NCI-H446 treated with DMSO at 0.1 percent for 48 hours (cell line): Measurements from ENCODE around the gene CHMP2A.
"Not testable (repeated sequence)": the region's sequence is repeated elsewhere in the genome, so short reads cannot be mapped to it uniquely, and the experiment has no call there.

ENCODE experiments used
- DNase-seq: peaks from one replicate; lab custom pipeline; 2025; lab: John Stamatoyannopoulos, UW

The CHMP2A gene

GRCh38 chr19:58554494-58555368 is at the start of gene CHMP2A:
CHMP2A (minus strand) TSS chr19:58555105; CDS start chr19:58554212, 893 bp downstream.
- DNase-seq: no peak

- DNase-seq: no peak
Observed at GRCh38 chr19:58586133-58586765, 31.3 kb upstream of the CHMP2A start.

DNA sequence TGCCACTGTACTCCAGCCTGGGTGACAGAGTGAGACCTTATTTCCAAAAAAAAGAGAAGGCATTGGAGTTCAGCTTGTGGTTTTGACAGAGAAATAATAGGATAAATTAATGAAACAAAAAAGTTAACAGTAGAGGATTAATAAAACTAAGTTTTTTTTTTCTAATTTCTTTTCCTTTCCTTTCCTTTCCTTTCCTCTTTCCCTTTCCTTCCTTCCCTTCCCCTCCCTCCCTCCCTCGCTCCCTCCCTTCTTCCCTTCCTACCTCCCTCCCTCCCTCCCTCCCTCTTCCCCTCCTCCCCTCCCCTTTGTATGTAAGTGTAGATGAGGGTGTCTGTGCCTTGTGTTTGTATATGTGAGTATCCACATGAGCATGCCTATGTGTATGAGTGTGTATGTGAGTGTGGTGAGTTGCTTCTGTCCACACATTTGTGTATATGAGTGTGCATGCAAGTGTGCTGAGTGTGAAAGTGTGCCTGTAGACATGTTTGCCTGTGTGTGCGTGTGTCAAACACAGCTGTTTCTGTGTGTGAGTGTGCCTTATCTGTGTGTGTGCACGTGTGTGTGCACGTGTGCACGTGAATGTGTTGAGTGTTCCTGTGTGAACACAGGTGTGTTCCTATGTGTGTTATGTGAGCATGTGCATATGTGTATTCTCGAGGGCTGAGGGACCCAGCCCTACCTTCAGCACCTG is 30.7 kb upstream of the CHMP2A start:
- no peak for DNase-seq

GRCh38 chr19:58584498-58585441 is 29.9 kb upstream of the CHMP2A start:
- DNase-seq: no peak

- DNase-seq: no peak
Observed at GRCh38 chr19:58582985-58583384, 28.1 kb upstream of the CHMP2A start.

DNA sequence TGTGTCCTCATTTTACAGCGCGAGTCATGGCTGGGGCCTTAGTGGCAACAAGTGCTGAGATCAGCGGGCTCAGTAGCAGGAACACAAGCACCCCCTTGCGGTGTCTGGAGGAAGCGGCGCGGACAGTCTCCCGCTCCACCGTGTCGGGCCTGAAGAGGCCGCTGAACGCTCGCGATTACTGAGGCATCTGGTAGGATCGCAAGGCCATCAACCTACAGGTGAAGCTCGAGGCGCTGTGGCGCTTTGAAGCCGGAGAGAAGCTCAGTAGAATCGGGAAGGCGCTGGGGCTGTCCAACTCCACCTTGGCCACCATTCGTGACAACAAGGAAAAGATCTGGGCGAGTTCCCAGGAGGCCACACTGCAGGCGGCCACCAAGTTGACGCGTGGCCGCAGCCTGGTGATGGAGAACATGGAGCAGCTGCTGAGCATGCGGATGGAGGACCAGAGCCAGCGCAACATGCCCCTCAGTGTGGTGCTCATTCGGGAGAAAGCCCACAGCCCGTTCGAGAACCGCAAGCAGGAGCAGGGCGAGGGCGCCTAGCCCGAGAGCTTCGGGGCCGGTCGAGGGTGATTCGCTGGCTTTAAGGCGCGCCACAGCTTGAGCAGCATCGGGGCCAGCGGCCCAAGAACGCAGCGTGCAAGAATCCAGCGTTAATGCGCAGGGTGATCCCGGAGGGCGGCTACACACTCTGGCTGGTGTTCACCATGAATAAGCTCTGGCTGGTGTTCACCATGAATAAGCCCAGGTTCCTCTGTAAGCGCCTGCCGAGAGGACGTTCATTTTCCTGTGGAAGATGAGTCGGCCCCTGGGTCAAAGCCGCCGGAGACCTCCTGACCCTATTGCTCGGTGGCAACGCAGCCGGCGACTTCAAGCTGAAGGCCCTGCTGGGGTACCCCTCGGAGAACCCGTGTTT is 26.6 kb upstream of the CHMP2A start:
- DNase-seq: no peak

- DNase-seq: no peak
Observed at GRCh38 chr19:58579473-58580142, 24.7 kb upstream of the CHMP2A start.

DNA sequence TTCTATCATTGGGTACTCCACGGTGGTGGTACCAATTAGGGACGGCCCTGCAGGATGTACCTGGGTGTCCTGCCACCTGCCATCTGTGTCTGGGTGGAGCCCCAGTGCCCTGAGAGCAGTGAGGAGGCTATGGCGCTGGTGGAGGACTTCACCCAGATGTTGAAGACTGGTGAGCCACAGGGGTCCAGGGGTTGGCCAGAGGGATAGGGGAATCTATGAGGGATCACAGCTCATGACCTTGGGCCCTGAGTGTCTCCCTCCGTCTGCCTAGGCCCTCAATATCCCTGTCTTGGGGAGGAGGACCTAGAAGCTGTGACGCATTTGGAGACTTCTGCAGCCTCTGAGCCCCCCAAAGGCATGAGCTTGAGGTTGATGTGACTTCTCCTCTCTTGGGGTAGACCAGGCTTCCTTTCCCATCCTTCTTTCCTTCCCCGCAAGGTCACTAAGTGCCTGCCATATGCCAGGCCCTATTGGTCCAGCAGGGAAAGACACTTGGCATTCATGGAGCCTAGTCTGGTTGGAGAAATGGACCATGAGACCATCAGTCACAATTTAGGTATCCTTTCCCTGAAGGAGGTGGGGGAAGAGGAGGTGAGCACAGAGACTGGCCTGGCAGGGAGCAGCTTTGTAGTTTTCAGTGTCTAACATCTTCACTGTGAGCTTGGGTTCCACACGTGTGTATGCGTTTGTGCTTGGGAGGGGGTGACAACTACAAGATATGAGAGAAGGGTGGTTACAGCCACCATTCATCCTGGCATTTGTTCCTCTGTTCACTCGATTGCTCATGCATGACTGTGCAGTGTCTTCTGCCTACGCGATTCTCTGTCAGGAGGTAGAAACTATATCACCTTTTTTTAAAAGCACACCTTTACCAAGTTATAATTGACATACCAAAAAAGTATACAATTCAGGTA is 23.4 kb upstream of the CHMP2A start:
- DNase-seq: no peak

DNA sequence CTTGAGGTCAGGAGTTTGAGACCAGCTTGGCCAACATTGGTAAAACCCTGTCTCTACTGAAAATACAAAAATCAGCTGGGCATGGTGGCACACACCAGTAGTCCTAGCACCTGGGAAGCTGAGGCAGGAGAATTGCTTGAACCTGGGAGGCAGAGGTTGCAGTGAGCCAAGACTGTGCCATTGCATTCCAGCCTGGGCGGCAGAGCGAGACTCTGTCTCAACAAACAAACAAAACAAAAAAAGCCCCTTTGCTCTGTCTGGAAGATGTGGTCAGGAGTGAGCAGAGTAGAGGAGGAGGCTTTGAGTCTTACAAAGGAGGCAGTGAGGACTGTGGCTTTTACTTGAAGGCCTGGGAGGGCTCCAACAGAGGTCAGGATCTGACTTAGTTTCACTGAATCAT is 22.7 kb upstream of the CHMP2A start:
- not testable (repeated sequence) for DNase-seq

DNA sequence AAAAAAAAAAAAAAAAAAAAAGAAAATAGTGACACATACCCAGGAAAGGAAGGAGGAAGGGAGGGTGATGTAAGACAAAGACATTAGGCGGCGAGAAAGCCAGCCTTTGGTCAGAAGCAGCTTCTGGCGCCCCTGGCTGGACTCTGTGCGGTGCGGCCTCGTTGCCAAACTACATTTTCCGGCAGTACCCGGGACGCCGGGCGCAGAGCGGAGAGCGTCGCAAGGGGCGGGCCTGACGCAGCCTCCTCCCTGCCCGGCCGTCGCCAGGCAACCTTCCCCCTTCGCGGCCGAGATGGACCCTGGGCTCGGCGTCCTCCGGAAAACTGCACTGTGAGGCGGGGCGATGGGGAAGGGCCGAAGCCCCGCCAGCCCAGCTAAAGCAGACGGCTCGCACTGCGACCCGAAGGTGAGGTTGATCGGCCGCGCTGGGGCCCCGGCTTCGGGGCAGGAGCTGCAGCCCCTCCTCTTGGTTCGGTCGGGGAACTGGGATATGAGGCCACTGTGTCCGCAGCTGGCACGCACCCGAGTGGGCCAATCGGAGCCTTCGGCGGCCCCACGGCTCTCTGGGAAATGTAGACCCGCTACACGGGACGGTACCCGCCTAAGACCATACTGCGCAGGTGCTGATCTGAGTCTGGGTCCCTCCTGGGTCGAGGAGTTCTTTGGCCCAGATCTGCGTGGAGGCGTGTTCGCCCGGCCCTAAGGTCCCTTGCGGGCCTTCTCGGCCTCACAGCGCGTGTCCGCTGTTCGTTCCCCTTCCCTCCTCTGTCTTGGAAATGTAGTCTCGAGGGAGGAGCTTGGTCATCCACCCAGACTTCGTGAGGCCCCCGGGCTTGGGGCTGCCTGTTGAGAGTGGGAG is 20.5 kb upstream of the CHMP2A start:
- DNase-seq: no peak

- DNase-seq: no peak
Observed at GRCh38 chr19:58573658-58574164, 18.8 kb upstream of the CHMP2A start.

DNA sequence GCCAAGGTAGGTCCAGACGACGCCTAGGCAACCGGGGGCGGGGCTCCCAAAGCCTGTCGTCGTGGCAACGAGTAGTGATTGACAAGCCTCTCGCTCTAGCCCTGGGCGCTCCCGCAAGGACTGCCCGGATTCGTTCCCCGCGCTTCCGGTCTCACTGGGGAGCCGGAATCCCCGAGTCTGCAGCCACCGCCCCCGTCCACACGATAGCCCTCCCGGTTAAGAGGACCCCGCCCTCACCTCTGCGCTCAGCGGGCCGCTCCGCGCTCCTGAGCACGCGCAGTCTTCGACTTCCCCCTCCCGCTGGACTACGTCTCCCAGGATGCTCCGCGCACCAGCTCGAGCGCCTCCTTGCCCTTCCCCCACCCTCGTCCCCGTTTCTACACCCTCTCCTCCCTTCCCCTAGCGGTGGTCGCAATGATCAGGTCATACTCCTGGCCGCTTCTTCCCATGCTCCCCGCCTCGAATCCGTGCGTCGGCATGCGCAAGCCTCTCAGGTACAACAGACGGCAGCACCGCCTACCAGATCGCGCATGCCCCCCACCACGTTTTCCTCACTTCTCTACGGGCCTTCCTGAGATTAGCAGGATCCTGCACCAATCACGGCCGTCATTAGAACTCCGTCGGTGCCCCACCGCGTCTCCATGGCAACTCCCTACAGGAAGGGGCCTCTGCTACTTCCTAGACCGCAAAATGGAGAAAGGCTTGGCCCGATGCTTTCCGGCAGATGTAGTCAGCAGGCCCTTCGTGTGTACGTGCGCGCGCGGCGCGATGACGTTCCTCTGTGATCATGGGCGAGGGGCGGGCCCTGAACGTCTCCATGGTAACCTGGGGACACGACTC is 18.1 kb upstream of the CHMP2A start, which contains the start of gene MZF1:
Gene MZF1, minus strand, starts transcription at position 518 of the 840 bp plus-strand sequence. CDS start 1,946 bp downstream, outside the sequence.
- no peak for DNase-seq

- DNase-seq: no peak
Observed at GRCh38 chr19:58572026-58572817, 17.3 kb upstream of the CHMP2A start.

DNA sequence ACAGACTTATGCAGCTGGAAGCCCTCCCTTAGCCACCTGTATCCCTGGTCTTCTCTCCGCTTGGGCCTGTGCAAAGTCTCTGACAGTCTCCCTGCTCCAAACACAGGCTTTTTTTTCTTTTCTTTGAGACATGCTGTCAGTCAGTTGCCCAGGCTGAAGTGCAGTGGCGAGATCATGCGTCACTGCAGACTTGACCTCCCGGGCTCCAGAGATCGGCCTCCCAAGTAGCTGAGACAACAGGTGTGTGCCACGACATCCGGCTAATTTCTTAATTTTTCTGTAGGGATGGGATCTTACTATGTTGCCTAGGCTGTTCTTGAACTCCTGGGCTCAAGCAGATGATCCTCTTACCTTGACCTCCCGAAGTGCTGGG is 16.7 kb upstream of the CHMP2A start:
- no peak for DNase-seq

- DNase-seq: no peak
Observed at GRCh38 chr19:58570770-58571574, 16.1 kb upstream of the CHMP2A start.
